SK-MEL-5 (cell line): Measurements from ENCODE around the gene JUNB. TPM values are rescaled to one million over a fixed set of nuclear protein-coding genes. Genes with fewer than 3 reads are reported as not detected.
"Not testable (repeated sequence)": the region's sequence is repeated elsewhere in the genome, so short reads cannot be mapped to it uniquely, and the experiment has no call there.

Source experiments
- DNase-seq: peaks from one replicate; pipeline ENCODE4 v3.0.0-alpha.2; 2016; ENCODE audit warnings: low read depth, low spot score
- in situ Hi-C: cut with HindIII; loops from 2 replicates; pipeline ENCODE4 v1.10.0; 2016; ENCODE audit warnings: low sequenced_read_pairs, high pct_unique_total_duplicates, low pct_unique_long_range_greater_than_20kb
- total RNA-seq: library from RNA; depleted of rRNA; stranded (reverse); fragments of >200 nt; shearing (Covaris generic); gene quantifications from 2 replicates; pipeline ENCODE4 v1.2.3, GENCODE V29; 2014

The JUNB gene
- total RNA-seq, 1 experiment from 2014 or later = 30.7 TPM

GRCh38 chr19:12796146-12797071 lies 5.1 kb downstream of the JUNB start:
- in situ Hi-C loops = no loop called here
- DNase-seq = peak; percentile 84

- in situ Hi-C loops = no loop called here
- DNase-seq = no peak
These were observed 5.9 kb downstream of the JUNB start for GRCh38 chr19:12797141-12797587.

GRCh38 chr19:12797607-12798006 lies 6.3 kb downstream of the JUNB start:
- in situ Hi-C loops, DNase-seq: not testable (repeated sequence)

- no peak for DNase-seq
- in situ Hi-C loops = no loop called here
These were observed 8.6 kb downstream of the JUNB start for GRCh38 chr19:12799742-12800465.

- in situ Hi-C loops = no loop called here
- DNase-seq = no peak
These were observed 9.1 kb downstream of the JUNB start for GRCh38 chr19:12800466-12800770.

GRCh38 chr19:12800923-12801465 lies 9.7 kb downstream of the JUNB start:
- in situ Hi-C loops = no loop called here
- no peak for DNase-seq

- no peak for DNase-seq
- in situ Hi-C loops = no loop called here
These were observed 10.4 kb downstream of the JUNB start, which contains the start of the genes PRDX2 and THSD8 for GRCh38 chr19:12801466-12802266. PRDX2 (minus strand) TSS chr19:12801800; CDS start chr19:12801261, 539 bp downstream. THSD8 (plus strand) TSS chr19:12802069; CDS start chr19:12802072, 3 bp downstream.

GRCh38 chr19:12802267-12803106 lies 11.2 kb downstream of the JUNB start:
- DNase-seq = no peak
- in situ Hi-C loops = no loop called here

- in situ Hi-C loops = no loop called here
- no peak for DNase-seq
These were observed 12.8 kb downstream of the JUNB start for GRCh38 chr19:12804051-12804450.

GRCh38 chr19:12806242-12807081 lies 15.2 kb downstream of the JUNB start, which contains the start of gene RNASEH2A:
RNASEH2A (plus strand) TSS chr19:12806584; CDS start chr19:12806674, 90 bp downstream.
- in situ Hi-C loops = no loop called here
- DNase-seq = peak; percentile 87

- DNase-seq = no peak
- in situ Hi-C loops = no loop called here
These were observed 23.8 kb downstream of the JUNB start for GRCh38 chr19:12815088-12815487.

GRCh38 chr19:12817188-12817587 lies 25.9 kb downstream of the JUNB start:
- DNase-seq, in situ Hi-C loops: not testable (repeated sequence)

GRCh38 chr19:12817810-12818209 lies 26.5 kb downstream of the JUNB start:
- in situ Hi-C loops, DNase-seq: not testable (repeated sequence)

GRCh38 chr19:12821761-12822160 lies 30.5 kb downstream of the JUNB start:
- in situ Hi-C loops = no loop called here

GRCh38 chr19:12825254-12826131 lies 34.2 kb downstream of the JUNB start:
- peak; percentile 65 for DNase-seq
- in situ Hi-C loops = no loop called here

More at GRCh38 chr19:12821761-12822160, 30.5 kb downstream of the JUNB start:
- no peak for DNase-seq
